Measurements from ENCODE around the gene BCAS3. TPM values are rescaled to one million over a fixed set of nuclear protein-coding genes. Genes with fewer than 3 reads are reported as not detected.

The BCAS3 gene
- total RNA-seq, 1 experiment from 2014 or later = 14.4 TPM

- Histone ChIP-seq H3K27me3 (replicated peaks; ENCODE audit: insufficient read depth, low read depth, low read length, poor library complexity) (no peaks in the 10 kb centered on the region), H3K4me1 (ENCODE audit: insufficient read depth, low read length, poor library complexity, severe bottlenecking) (peaks cover 15% of the 10 kb centered on the region), H3K36me3 (ENCODE audit: insufficient read depth, low read length, poor library complexity, severe bottlenecking) (no peaks in the 10 kb centered on the region), H3K9me3 (ENCODE audit: low read depth, low read length, poor library complexity, severe bottlenecking) (no peaks in the 10 kb centered on the region), H3K27ac (ENCODE audit: low read depth, low read length, poor library complexity, severe bottlenecking) (no peak overlapping the region), H3K4me3 (ENCODE audit: low read depth, low read length, poor library complexity, severe bottlenecking) (no peak overlapping the region)
- BruUV-seq (replicated peaks) = no TSS peak
- ChIA-PET POLR2A (ENCODE audit: low non-redundant PET) (no interaction called here), CTCF (no interaction called here)
- TF ChIP-seq EZH2 (IDR thresholded peaks at IDR 0.05; ENCODE audit: borderline replicate concordance, low read depth, low read length, poor library complexity, severe bottlenecking) = no peak
- TF ChIP-seq CTCF (conservative IDR thresholded peaks at IDR 0.05; ENCODE audit: low read depth, low read length) = no peak
- intact Hi-C loops (cut with micrococcal nuclease; ENCODE audit: unreplicated experiment) = loop anchor here (10.0 kb wide), 1 partner anchor 424 kb away; no protein-coding TSS in a partner anchor
- no peak for DNase-seq (ENCODE audit: low spot score)
These were observed 471.6 kb downstream of the BCAS3 start for GRCh38 chr17:61149106-61149825.

GRCh38 chr17:61149862-61150362 lies 472.3 kb downstream of the BCAS3 start:
- ChIA-PET POLR2A (ENCODE audit: low non-redundant PET) (no interaction called here), CTCF (no interaction called here)
- Histone ChIP-seq H3K4me3 (ENCODE audit: low read depth, low read length, poor library complexity, severe bottlenecking) (no peak overlapping the region), H3K4me1 (ENCODE audit: insufficient read depth, low read length, poor library complexity, severe bottlenecking) (peaks cover 13% of the 10 kb centered on the region), H3K27me3 (replicated peaks; ENCODE audit: insufficient read depth, low read depth, low read length, poor library complexity) (no peaks in the 10 kb centered on the region), H3K27ac (ENCODE audit: low read depth, low read length, poor library complexity, severe bottlenecking) (no peak overlapping the region), H3K9me3 (ENCODE audit: low read depth, low read length, poor library complexity, severe bottlenecking) (no peaks in the 10 kb centered on the region), H3K36me3 (ENCODE audit: insufficient read depth, low read length, poor library complexity, severe bottlenecking) (no peaks in the 10 kb centered on the region)
- no peak for TF ChIP-seq CTCF (conservative IDR thresholded peaks at IDR 0.05; ENCODE audit: low read depth, low read length)
- TF ChIP-seq EZH2 (IDR thresholded peaks at IDR 0.05; ENCODE audit: borderline replicate concordance, low read depth, low read length, poor library complexity, severe bottlenecking) = no peak
- no peak for DNase-seq (ENCODE audit: low spot score)
- BruUV-seq (replicated peaks) = no TSS peak
- intact Hi-C loops (cut with micrococcal nuclease; ENCODE audit: unreplicated experiment) = loop anchor here (10.0 kb wide), 1 partner anchor 425 kb away; no protein-coding TSS in a partner anchor

GRCh38 chr17:61150686-61151299 lies 473.1 kb downstream of the BCAS3 start:
- ChIA-PET POLR2A (ENCODE audit: low non-redundant PET) (no interaction called here), CTCF (no interaction called here)
- Histone ChIP-seq H3K4me3 (ENCODE audit: low read depth, low read length, poor library complexity, severe bottlenecking) (no peak overlapping the region), H3K9me3 (ENCODE audit: low read depth, low read length, poor library complexity, severe bottlenecking) (no peaks in the 10 kb centered on the region), H3K4me1 (ENCODE audit: insufficient read depth, low read length, poor library complexity, severe bottlenecking) (peaks cover 5% of the 10 kb centered on the region), H3K27me3 (replicated peaks; ENCODE audit: insufficient read depth, low read depth, low read length, poor library complexity) (no peaks in the 10 kb centered on the region), H3K36me3 (ENCODE audit: insufficient read depth, low read length, poor library complexity, severe bottlenecking) (no peaks in the 10 kb centered on the region), H3K27ac (ENCODE audit: low read depth, low read length, poor library complexity, severe bottlenecking) (no peak overlapping the region)
- TF ChIP-seq CTCF (conservative IDR thresholded peaks at IDR 0.05; ENCODE audit: low read depth, low read length) (no peak), EZH2 (IDR thresholded peaks at IDR 0.05; ENCODE audit: borderline replicate concordance, low read depth, low read length, poor library complexity, severe bottlenecking) (no peak)
- DNase-seq (ENCODE audit: low spot score) = no peak
- intact Hi-C loops (cut with micrococcal nuclease; ENCODE audit: unreplicated experiment) = no loop called here
- BruUV-seq (replicated peaks) = no TSS peak

Measured in A673 (cell line).